WERI-Rb-1 (cell line): ENCODE measurements around the gene JAKMIP2.

Experiments
- DNase-seq: peaks from one replicate; pipeline ENCODE4 v3.0.0-alpha.2; 2020
- H3K27ac ChIP-seq: fragments of 250-450 bp; sonication (Bioruptor Pico); 2 replicates; pipeline ENCODE4 v1.5.1; 2020; ENCODE audit warnings: mild to moderate bottlenecking, moderate library complexity
- H3K27me3 ChIP-seq: fragments of 250-450 bp; sonication (Bioruptor Pico); 2 replicates; pipeline ENCODE4 v1.5.1; 2021; ENCODE audit warnings: mild to moderate bottlenecking, low read depth, moderate library complexity; ENCODE audit not compliant: insufficient read depth, severe bottlenecking
- H3K36me3 ChIP-seq: fragments of 250-450 bp; sonication (Bioruptor Pico); 2 replicates; pipeline ENCODE4 v1.5.1; 2020; ENCODE audit warnings: mild to moderate bottlenecking, moderate library complexity
- H3K4me3 ChIP-seq: 2 replicates; pipeline ENCODE4 v1.5.1; 2011; ENCODE audit warnings: low read depth, mild to moderate bottlenecking, control low read depth, low read length
- H3K9me3 ChIP-seq: fragments of 250-450 bp; sonication (Bioruptor Pico); 2 replicates; pipeline ENCODE4 v1.5.1; 2021; ENCODE audit warnings: mild to moderate bottlenecking, moderate library complexity; ENCODE audit not compliant: severe bottlenecking
- TF ChIP-seq, protein P1 (sequence below): IDR thresholded peaks from 2 replicates; pipeline ENCODE4 v1.5.1; 2011; ENCODE audit warnings: low read depth, mild to moderate bottlenecking, control low read depth, inconsistent platforms, low read length

JAKMIP2 gene

DNA sequence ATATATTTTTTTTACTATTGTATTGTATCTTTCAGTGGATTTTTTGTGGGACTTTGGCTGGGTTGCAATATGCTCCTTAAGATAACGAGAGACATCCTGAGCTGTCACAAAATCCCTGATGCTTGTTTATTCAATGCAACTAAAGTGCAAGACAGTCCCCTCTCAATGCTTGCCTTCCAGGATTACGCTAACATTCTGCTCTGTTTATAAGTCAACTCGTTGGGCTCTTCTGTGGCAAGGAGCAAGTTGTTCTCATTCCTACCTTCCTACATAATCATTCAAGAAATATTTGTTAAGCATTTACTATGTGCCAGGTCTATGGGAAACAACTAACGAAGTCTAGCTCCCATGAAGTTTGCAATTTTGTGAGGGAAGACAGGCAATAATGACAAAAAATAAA, 40.4 kb downstream of the JAKMIP2 start:
- DNase-seq: no peak
- Histone ChIP-seq H3K9me3 (no peaks in the 10 kb centered on the region), H3K27ac (no peak overlapping the region), H3K27me3 (no peaks in the 10 kb centered on the region), H3K36me3 (no peaks in the 10 kb centered on the region), H3K4me3 (no peak overlapping the region)
- TF ChIP-seq, protein P1, sequence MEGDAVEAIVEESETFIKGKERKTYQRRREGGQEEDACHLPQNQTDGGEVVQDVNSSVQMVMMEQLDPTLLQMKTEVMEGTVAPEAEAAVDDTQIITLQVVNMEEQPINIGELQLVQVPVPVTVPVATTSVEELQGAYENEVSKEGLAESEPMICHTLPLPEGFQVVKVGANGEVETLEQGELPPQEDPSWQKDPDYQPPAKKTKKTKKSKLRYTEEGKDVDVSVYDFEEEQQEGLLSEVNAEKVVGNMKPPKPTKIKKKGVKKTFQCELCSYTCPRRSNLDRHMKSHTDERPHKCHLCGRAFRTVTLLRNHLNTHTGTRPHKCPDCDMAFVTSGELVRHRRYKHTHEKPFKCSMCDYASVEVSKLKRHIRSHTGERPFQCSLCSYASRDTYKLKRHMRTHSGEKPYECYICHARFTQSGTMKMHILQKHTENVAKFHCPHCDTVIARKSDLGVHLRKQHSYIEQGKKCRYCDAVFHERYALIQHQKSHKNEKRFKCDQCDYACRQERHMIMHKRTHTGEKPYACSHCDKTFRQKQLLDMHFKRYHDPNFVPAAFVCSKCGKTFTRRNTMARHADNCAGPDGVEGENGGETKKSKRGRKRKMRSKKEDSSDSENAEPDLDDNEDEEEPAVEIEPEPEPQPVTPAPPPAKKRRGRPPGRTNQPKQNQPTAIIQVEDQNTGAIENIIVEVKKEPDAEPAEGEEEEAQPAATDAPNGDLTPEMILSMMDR: no peak

GRCh38 chr5:147740864-147741263, 41.7 kb downstream of the JAKMIP2 start:
- Histone ChIP-seq H3K27ac (no peak overlapping the region), H3K9me3 (no peaks in the 10 kb centered on the region), H3K36me3 (no peaks in the 10 kb centered on the region), H3K4me3 (no peak overlapping the region), H3K27me3 (no peaks in the 10 kb centered on the region)
- TF ChIP-seq, protein P1: no peak
- no peak for DNase-seq

DNA sequence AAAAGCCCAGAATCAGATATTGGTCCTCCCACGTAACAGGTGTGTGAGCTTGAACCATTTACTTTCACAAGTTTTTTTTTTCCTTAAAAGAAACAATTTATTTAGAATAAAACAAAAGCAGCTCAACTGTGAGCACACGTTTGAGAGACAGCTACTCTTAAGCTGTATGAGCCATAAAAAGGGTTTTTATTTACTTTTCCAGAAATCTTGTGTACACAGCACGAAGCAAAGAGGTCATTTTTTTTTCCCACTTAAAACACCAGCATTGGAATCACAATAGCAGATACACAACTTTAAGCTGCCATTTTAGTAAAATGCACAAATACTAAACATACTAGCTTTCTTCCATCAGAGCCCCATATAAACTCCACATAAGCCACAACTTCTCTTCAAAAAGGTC, 44.6 kb downstream of the JAKMIP2 start:
- TF ChIP-seq, protein P1: no peak
- H3K4me3 ChIP-seq: no peak overlapping the region
- no peak overlapping the region for H3K27ac ChIP-seq
- H3K27me3 ChIP-seq: no peaks in the 10 kb centered on the region
- no peaks in the 10 kb centered on the region for H3K9me3 ChIP-seq
- no peak for DNase-seq
- H3K36me3 ChIP-seq: no peaks in the 10 kb centered on the region

DNA sequence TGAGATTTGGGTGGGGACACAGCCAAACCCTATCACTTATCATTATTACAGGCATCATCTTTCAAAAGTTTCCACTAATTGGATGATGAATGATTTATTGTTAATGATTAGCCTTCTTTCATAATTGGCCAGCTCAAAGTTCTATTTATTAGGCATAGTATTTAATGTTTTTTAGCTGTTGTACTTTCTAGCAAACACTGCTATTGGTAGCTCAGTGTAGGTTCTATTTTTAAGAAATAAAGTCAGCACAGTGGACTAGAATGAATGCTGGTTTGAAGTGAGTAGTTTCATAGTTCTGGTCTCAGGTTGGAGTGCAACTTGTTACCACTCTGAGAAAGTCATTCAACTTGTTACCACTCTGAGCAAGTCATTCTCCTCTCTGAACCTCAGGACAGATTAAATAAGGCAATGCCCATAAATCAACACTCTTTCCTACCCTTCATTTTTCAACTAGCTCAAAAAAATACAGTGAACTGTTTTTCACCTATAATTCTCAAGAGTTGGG, 46.9 kb downstream of the JAKMIP2 start:
- no peaks in the 10 kb centered on the region for H3K27me3 ChIP-seq
- no peak overlapping the region for H3K4me3 ChIP-seq
- TF ChIP-seq, protein P1: no peak
- no peaks in the 10 kb centered on the region for H3K9me3 ChIP-seq
- no peak overlapping the region for H3K27ac ChIP-seq
- no peaks in the 10 kb centered on the region for H3K36me3 ChIP-seq
- DNase-seq: no peak

- Histone ChIP-seq H3K27me3 (no peaks in the 10 kb centered on the region), H3K36me3 (no peaks in the 10 kb centered on the region), H3K4me3 (no peak overlapping the region), H3K27ac (no peak overlapping the region), H3K9me3 (no peaks in the 10 kb centered on the region)
- DNase-seq: no peak
- TF ChIP-seq, protein P1: no peak
Observed at GRCh38 chr5:147734894-147735293, 47.6 kb downstream of the JAKMIP2 start.

GRCh38 chr5:147733075-147733474, 49.5 kb downstream of the JAKMIP2 start:
- no peak overlapping the region for H3K4me3 ChIP-seq
- H3K9me3 ChIP-seq: no peaks in the 10 kb centered on the region
- H3K27ac ChIP-seq: no peak overlapping the region
- no peaks in the 10 kb centered on the region for H3K27me3 ChIP-seq
- no peaks in the 10 kb centered on the region for H3K36me3 ChIP-seq
- DNase-seq: no peak
- TF ChIP-seq, protein P1: no peak
